ENCODE measurements around the gene USP6NL. TPM values are rescaled to one million over a fixed set of nuclear protein-coding genes. Genes with fewer than 3 reads are reported as not detected.

USP6NL gene
- total RNA-seq, 1 experiment from 2014 or later = 38.7 TPM

DNA sequence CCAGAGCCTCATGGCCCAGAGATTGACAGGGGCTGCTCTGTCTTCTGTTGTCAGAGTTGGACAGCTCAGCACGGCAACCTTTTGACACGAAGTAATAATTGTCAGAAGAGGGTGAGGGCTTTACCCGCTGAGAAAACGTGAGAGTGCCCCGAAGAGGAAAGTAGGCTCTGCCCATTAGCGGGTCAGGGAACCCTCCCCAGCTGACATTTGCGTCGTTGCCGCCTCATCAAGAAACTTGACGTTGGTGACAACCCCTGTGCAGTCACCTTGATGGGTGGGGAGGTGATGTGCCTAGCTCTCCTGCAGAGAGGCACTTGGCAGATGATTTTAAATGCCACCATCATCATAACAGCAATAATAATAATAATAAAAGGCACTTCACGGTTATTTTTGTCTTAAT is 202.1 kb downstream of the USP6NL start:
- H3K4me1 ChIP-seq (ENCODE audit: insufficient read depth, low read length, poor library complexity, severe bottlenecking) = peaks cover 7% of the 10 kb centered on the region
- intact Hi-C loops (cut with micrococcal nuclease; ENCODE audit: unreplicated experiment) = no loop called here
- H3K27ac ChIP-seq (ENCODE audit: low read depth, low read length, poor library complexity, severe bottlenecking) = no peak overlapping the region
- H3K4me3 ChIP-seq (ENCODE audit: low read depth, low read length, poor library complexity, severe bottlenecking) = no peak overlapping the region
- BruUV-seq (replicated peaks) = no TSS peak
- no peaks in the 10 kb centered on the region for H3K9me3 ChIP-seq (ENCODE audit: low read depth, low read length, poor library complexity, severe bottlenecking)
- ChIA-PET POLR2A (ENCODE audit: low non-redundant PET) (no interaction called here), CTCF (interaction anchor here (0.5 kb wide), 1 partner anchor 534 kb away, joined by 4 read pairs; no protein-coding TSS in a partner anchor)
- no peak for TF ChIP-seq EZH2 (IDR thresholded peaks at IDR 0.05; ENCODE audit: borderline replicate concordance, low read depth, low read length, poor library complexity, severe bottlenecking)
- TF ChIP-seq, protein P1, sequence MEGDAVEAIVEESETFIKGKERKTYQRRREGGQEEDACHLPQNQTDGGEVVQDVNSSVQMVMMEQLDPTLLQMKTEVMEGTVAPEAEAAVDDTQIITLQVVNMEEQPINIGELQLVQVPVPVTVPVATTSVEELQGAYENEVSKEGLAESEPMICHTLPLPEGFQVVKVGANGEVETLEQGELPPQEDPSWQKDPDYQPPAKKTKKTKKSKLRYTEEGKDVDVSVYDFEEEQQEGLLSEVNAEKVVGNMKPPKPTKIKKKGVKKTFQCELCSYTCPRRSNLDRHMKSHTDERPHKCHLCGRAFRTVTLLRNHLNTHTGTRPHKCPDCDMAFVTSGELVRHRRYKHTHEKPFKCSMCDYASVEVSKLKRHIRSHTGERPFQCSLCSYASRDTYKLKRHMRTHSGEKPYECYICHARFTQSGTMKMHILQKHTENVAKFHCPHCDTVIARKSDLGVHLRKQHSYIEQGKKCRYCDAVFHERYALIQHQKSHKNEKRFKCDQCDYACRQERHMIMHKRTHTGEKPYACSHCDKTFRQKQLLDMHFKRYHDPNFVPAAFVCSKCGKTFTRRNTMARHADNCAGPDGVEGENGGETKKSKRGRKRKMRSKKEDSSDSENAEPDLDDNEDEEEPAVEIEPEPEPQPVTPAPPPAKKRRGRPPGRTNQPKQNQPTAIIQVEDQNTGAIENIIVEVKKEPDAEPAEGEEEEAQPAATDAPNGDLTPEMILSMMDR (conservative IDR thresholded peaks at IDR 0.05; ENCODE audit: low read depth, low read length) = no peak
- H3K27me3 ChIP-seq (replicated peaks; ENCODE audit: insufficient read depth, low read depth, low read length, poor library complexity) = no peaks in the 10 kb centered on the region
- no peak for DNase-seq (ENCODE audit: low spot score)
- H3K36me3 ChIP-seq (ENCODE audit: insufficient read depth, low read length, poor library complexity, severe bottlenecking) = no peaks in the 10 kb centered on the region

DNA sequence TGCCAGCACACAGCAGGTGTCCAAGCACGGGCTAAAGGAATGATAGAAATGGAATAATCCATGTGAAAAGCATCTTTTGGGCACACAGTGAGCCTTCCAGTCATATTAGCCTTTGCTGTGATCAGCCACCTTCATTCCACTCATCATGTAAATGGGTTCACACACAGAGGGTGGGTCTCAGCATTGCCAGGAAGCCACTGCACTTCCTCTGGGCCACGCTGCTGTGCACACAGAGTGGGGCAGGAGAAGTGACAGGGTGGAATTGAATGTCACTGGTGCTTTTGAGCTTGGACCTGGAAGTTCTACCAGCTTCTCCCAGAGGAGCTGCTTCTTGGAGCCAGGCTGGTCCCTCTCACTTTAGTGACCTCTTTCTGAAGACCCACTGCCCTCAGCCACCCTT is 203.5 kb downstream of the USP6NL start:
- Histone ChIP-seq H3K9me3 (ENCODE audit: low read depth, low read length, poor library complexity, severe bottlenecking) (no peaks in the 10 kb centered on the region), H3K27me3 (replicated peaks; ENCODE audit: insufficient read depth, low read depth, low read length, poor library complexity) (no peaks in the 10 kb centered on the region), H3K27ac (ENCODE audit: low read depth, low read length, poor library complexity, severe bottlenecking) (no peak overlapping the region), H3K4me1 (ENCODE audit: insufficient read depth, low read length, poor library complexity, severe bottlenecking) (peaks cover 7% of the 10 kb centered on the region), H3K36me3 (ENCODE audit: insufficient read depth, low read length, poor library complexity, severe bottlenecking) (no peaks in the 10 kb centered on the region), H3K4me3 (ENCODE audit: low read depth, low read length, poor library complexity, severe bottlenecking) (no peak overlapping the region)
- intact Hi-C loops (cut with micrococcal nuclease; ENCODE audit: unreplicated experiment) = no loop called here
- CTCF ChIA-PET = no interaction called here
- POLR2A ChIA-PET (ENCODE audit: low non-redundant PET) = no interaction called here
- no TSS peak for BruUV-seq (replicated peaks)
- DNase-seq (ENCODE audit: low spot score) = no peak
- TF ChIP-seq EZH2 (IDR thresholded peaks at IDR 0.05; ENCODE audit: borderline replicate concordance, low read depth, low read length, poor library complexity, severe bottlenecking) = no peak
- TF ChIP-seq, protein P1 (conservative IDR thresholded peaks at IDR 0.05; ENCODE audit: low read depth, low read length) = no peak

DNA sequence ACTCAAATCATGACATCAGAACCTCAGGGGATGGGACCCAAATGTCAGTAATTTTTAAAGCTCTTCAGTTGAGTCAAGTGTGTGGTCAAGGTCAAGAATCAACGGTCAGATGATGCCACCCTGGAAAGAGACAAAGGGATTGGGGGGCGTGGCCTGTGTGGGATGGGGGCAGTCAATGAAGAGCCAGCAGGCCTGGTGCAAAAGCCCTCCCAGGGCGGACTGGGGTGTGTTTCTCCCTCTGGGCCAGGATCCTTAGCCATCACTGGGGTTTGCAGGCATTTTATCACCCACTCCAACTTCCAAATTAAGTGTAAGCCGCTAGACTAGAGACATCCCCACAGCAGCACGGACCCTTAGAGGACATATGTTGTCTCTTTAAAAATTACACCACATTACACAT is 204.7 kb downstream of the USP6NL start:
- DNase-seq (ENCODE audit: low spot score) = no peak
- intact Hi-C loops (cut with micrococcal nuclease; ENCODE audit: unreplicated experiment) = no loop called here
- Histone ChIP-seq H3K9me3 (ENCODE audit: low read depth, low read length, poor library complexity, severe bottlenecking) (no peaks in the 10 kb centered on the region), H3K4me3 (ENCODE audit: low read depth, low read length, poor library complexity, severe bottlenecking) (no peak overlapping the region), H3K27me3 (replicated peaks; ENCODE audit: insufficient read depth, low read depth, low read length, poor library complexity) (no peaks in the 10 kb centered on the region), H3K27ac (ENCODE audit: low read depth, low read length, poor library complexity, severe bottlenecking) (no peak overlapping the region), H3K4me1 (ENCODE audit: insufficient read depth, low read length, poor library complexity, severe bottlenecking) (peaks cover 7% of the 10 kb centered on the region), H3K36me3 (ENCODE audit: insufficient read depth, low read length, poor library complexity, severe bottlenecking) (no peaks in the 10 kb centered on the region)
- ChIA-PET CTCF (no interaction called here), POLR2A (ENCODE audit: low non-redundant PET) (no interaction called here)
- BruUV-seq (replicated peaks) = no TSS peak
- TF ChIP-seq, protein P1 (conservative IDR thresholded peaks at IDR 0.05; ENCODE audit: low read depth, low read length) = no peak
- TF ChIP-seq EZH2 (IDR thresholded peaks at IDR 0.05; ENCODE audit: borderline replicate concordance, low read depth, low read length, poor library complexity, severe bottlenecking) = no peak

Measured in A673 (cell line).